Caco-2 (cell line): ENCODE results near the gene VCX2. TPM values are rescaled to one million over a fixed set of nuclear protein-coding genes. Genes with fewer than 3 reads are reported as not detected.
A peak's percentile ranks its signal among the peaks of the same experiment; 100 is the strongest.

Experiments used
- BruUV-seq: library from RNA; stranded (reverse); fragments of 400-500 nt; replicated peaks from 2 replicates; lab custom pipeline; 2021; lab: Mats Ljungman, UMichigan
- CTCF ChIA-PET: fragments of 300-600 bp; sonication (Branson Sonifier 250); formaldehyde crosslinking; loops from one replicate; lab custom pipeline; 2022; ENCODE audit warnings: antibody characterized with exemption; lab: Charles Lee
- POLR2A ChIA-PET: fragments of 300-600 bp; sonication (Branson Sonifier 250); formaldehyde crosslinking; loops from one replicate; lab custom pipeline; 2022; ENCODE audit warnings: antibody characterized with exemption; lab: Charles Lee
- DNase-seq, 2 experiments: peaks; one replicate each; pipeline versions ENCODE4 v3.0.0 to v3.0.0-alpha.2; 2020 to 2022
- H3K27me3 ChIP-seq: replicated peaks from 2 replicates; pipeline ENCODE4 v1.6.0; 2011; ENCODE audit warnings: low read length; ENCODE audit not compliant: control insufficient read depth, insufficient read depth
- H3K36me3 ChIP-seq: 2 replicates; pipeline ENCODE4 v1.5.1; 2011; ENCODE audit warnings: low read length; ENCODE audit not compliant: control insufficient read depth, insufficient read depth
- H3K4me1 ChIP-seq: fragments of 250-450 bp; sonication (Bioruptor Pico); 2 replicates; pipeline ENCODE4 v1.5.1; 2020; ENCODE audit warnings: mild to moderate bottlenecking
- H3K4me3 ChIP-seq: 2 replicates; pipeline ENCODE4 v1.5.1; 2011; ENCODE audit warnings: low read depth, mild to moderate bottlenecking, control low read depth, low read length
- H3K9me3 ChIP-seq: fragments of 250-450 bp; sonication (Bioruptor Pico); 2 replicates; pipeline ENCODE4 v1.5.1; 2020; ENCODE audit warnings: mild to moderate bottlenecking, moderate library complexity
- H3K27ac Mint-ChIP-seq: one replicate; pipeline ENCODE4 v1.8.0; 2022; ENCODE audit warnings: mixed read lengths; ENCODE audit not compliant: unreplicated experiment
- H3K27me3 Mint-ChIP-seq: one replicate; pipeline ENCODE4 v1.8.0; 2022; ENCODE audit warnings: mixed read lengths; ENCODE audit not compliant: insufficient read depth, unreplicated experiment
- H3K36me3 Mint-ChIP-seq: one replicate; pipeline ENCODE4 v1.8.0; 2022; ENCODE audit warnings: mild to moderate bottlenecking, mixed read lengths; ENCODE audit not compliant: insufficient read depth, unreplicated experiment
- H3K4me1 Mint-ChIP-seq: one replicate; pipeline ENCODE4 v1.8.0; 2022; ENCODE audit warnings: low read depth, mixed read lengths; ENCODE audit not compliant: unreplicated experiment
- H3K4me3 Mint-ChIP-seq: one replicate; pipeline ENCODE4 v1.8.0; 2022; ENCODE audit warnings: mild to moderate bottlenecking, moderate library complexity, mixed read lengths; ENCODE audit not compliant: unreplicated experiment
- H3K9me3 Mint-ChIP-seq: one replicate; pipeline ENCODE4 v1.8.0; 2022; ENCODE audit warnings: mixed read lengths; ENCODE audit not compliant: unreplicated experiment
- CTCF ChIP-seq, 2 experiments: fragments of 200-600 bp in 1 of 2; IDR thresholded peaks; 1 replicate in 1 of 2; 2 replicates in 1 of 2; pipeline versions ENCODE4 v1.5.1 to v1.8.0; 2011 to 2022; ENCODE audit warnings: antibody characterized with exemption in 1 of 2, control low read depth in 1 of 2, inconsistent platforms in 1 of 2, low read depth in 1 of 2, low read length in 1 of 2, mild to moderate bottlenecking in 1 of 2, moderate library complexity in 1 of 2; ENCODE audit not compliant: insufficient read depth in 1 of 2, severe bottlenecking in 1 of 2, unreplicated experiment in 1 of 2
- intact Hi-C: fragments of 100-400 bp; cut with micrococcal nuclease; formaldehyde crosslinking; loops from one replicate; pipeline ENCODE4 v1.10.0; 2022; ENCODE audit not compliant: unreplicated experiment
- total RNA-seq: library from RNA; stranded (reverse); gene quantifications from 2 replicates; pipeline ENCODE4 v1.2.3, GENCODE V29; 2022

The VCX2 gene
- total RNA-seq, 1 experiment from 2014 or later, result not detected

GRCh38 chrX:8192276-8192675 lies 21.2 kb upstream of the VCX2 start:
- Mint-ChIP-seq H3K9me3 (no peaks in the 10 kb centered on the region), H3K27ac (no peak overlapping the region), H3K4me3 (no peak overlapping the region), H3K27me3 (no peaks in the 10 kb centered on the region), H3K4me1 (no peaks in the 10 kb centered on the region), H3K36me3 (no peaks in the 10 kb centered on the region)
- no peak for TF ChIP-seq CTCF (IDR thresholded peaks at IDR 0.05; ENCODE audit: insufficient read depth in 1 of 2, low read depth in 1 of 2, low read length in 1 of 2, severe bottlenecking in 1 of 2, unreplicated experiment in 1 of 2)
- ChIA-PET CTCF (no interaction called here), POLR2A (no interaction called here)
- intact Hi-C loops, result no loop called here
- DNase-seq, result no peak
- Histone ChIP-seq H3K4me3 (no peak overlapping the region), H3K27me3 (no peaks in the 10 kb centered on the region), H3K9me3 (no peaks in the 10 kb centered on the region), H3K4me1 (peaks cover 14% of the 10 kb centered on the region), H3K36me3 (no peaks in the 10 kb centered on the region)
- no TSS peak for BruUV-seq

GRCh38 chrX:8191022-8191421 lies 20.0 kb upstream of the VCX2 start:
- no TSS peak for BruUV-seq
- Mint-ChIP-seq H3K27ac (peak overlapping the region; percentile 9), H3K9me3 (no peaks in the 10 kb centered on the region), H3K4me1 (no peaks in the 10 kb centered on the region), H3K4me3 (peak overlapping the region; percentile 12), H3K36me3 (no peaks in the 10 kb centered on the region), H3K27me3 (no peaks in the 10 kb centered on the region)
- peaks cover 14% of the 10 kb centered on the region for H3K4me1 ChIP-seq
- no peaks in the 10 kb centered on the region for H3K36me3 ChIP-seq
- POLR2A ChIA-PET, result no interaction called here
- H3K27me3 ChIP-seq, result no peaks in the 10 kb centered on the region
- H3K9me3 ChIP-seq, result no peaks in the 10 kb centered on the region
- H3K4me3 ChIP-seq, result peak overlapping the region; percentile 16
- intact Hi-C loops, result loop anchor here (1.0 kb wide), 1 partner anchor 30 kb away; no protein-coding TSS in a partner anchor
- no peak for TF ChIP-seq CTCF (IDR thresholded peaks at IDR 0.05; ENCODE audit: insufficient read depth in 1 of 2, low read depth in 1 of 2, low read length in 1 of 2, severe bottlenecking in 1 of 2, unreplicated experiment in 1 of 2)
- DNase-seq, result peak; percentile 78 to 87
- CTCF ChIA-PET, result interaction anchor here (1.1 kb wide), 1 partner anchor 174 kb away, joined by 4 read pairs; no protein-coding TSS in a partner anchor

GRCh38 chrX:8190341-8190830 lies 19.3 kb upstream of the VCX2 start:
- ChIA-PET POLR2A (no interaction called here), CTCF (interaction anchor here (1.1 kb wide), 1 partner anchor 174 kb away, joined by 4 read pairs; no protein-coding TSS in a partner anchor)
- no peaks in the 10 kb centered on the region for H3K36me3 ChIP-seq
- DNase-seq, result no peak
- no peak overlapping the region for H3K4me3 ChIP-seq
- H3K4me3 Mint-ChIP-seq, result no peak overlapping the region
- no TSS peak for BruUV-seq
- H3K9me3 Mint-ChIP-seq, result no peaks in the 10 kb centered on the region
- H3K27me3 ChIP-seq, result no peaks in the 10 kb centered on the region
- intact Hi-C loops, result no loop called here
- H3K9me3 ChIP-seq, result no peaks in the 10 kb centered on the region
- no peaks in the 10 kb centered on the region for H3K27me3 Mint-ChIP-seq
- peak overlapping the region; percentile 9 for H3K27ac Mint-ChIP-seq
- TF ChIP-seq CTCF (IDR thresholded peaks at IDR 0.05; ENCODE audit: insufficient read depth in 1 of 2, low read depth in 1 of 2, low read length in 1 of 2, severe bottlenecking in 1 of 2, unreplicated experiment in 1 of 2), result no peak
- peaks cover 1% of the 10 kb centered on the region for H3K4me1 Mint-ChIP-seq
- H3K36me3 Mint-ChIP-seq, result no peaks in the 10 kb centered on the region
- peaks cover 14% of the 10 kb centered on the region for H3K4me1 ChIP-seq
